GM19455 (cell line): ENCODE results near the gene RS1.

Source experiments
- ATAC-seq: cut with Tn5 transposase; IDR thresholded peaks from one replicate; pipeline ENCODE4 v1.9.1; 2021; ENCODE audit not compliant: unreplicated experiment

The RS1 gene

DNA sequence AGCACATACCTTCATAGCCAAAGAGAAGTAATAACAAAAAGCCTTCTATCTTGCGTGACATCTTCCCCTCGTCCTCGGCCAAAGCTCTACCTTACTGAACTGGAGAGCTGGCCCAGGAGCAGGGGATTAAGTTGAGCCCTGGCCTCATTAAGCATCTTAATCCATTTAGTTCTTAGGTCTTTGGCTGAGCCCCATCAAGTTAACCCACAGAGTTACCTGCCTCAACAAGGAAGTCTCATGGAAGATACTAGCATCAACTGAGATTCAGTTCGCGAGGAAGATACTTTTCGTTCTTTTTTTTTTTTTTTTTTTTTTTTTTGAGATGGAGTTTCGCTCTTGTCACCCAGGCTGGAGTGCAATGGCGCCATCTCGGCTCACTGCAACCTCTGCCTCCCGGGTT lies at the start of gene RS1:
RS1 (minus strand) TSS at position 101 of the 400 bp plus-strand sequence; CDS start at position 61, 40 bp downstream.
- ATAC-seq: no peak

DNA sequence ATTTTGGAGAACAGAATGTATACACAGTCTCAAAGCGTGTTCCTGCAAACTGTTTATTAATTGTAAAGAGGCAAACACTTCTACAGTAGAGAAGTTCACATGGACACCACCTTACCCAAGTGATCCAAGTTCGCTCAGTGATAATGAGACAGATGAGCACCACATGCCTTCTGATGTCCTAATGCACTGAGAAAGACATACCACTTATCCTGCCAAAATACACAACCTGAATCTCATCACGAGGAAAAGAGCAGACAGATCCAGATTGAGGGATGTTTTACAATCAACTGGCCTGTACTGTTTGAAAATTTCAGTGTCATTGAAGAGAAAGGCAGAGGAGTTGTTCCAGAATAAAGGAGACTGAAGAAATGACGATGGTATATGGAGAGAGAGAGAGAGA lies 47.9 kb upstream of the RS1 start:
- no peak for ATAC-seq

DNA sequence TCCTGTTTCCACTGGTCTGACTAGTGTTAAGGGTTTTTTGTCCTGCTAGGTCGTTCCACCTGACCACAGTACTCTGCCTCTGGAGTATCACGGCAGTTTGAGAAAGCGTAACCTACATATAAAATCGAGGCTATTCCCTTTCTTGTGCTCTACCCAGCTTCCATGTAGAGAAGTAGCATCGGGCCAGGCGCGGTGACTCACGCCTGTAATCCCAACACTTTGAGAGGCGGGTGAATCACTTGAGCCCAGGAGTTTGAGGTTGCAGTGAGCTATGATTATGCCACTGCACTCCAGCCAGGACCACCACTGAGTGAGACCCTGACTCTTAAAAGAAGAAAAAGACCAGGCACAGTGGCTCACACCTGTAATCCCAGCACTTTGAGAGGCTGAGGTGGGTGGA lies 43.0 kb upstream of the RS1 start:
- no peak for ATAC-seq

DNA sequence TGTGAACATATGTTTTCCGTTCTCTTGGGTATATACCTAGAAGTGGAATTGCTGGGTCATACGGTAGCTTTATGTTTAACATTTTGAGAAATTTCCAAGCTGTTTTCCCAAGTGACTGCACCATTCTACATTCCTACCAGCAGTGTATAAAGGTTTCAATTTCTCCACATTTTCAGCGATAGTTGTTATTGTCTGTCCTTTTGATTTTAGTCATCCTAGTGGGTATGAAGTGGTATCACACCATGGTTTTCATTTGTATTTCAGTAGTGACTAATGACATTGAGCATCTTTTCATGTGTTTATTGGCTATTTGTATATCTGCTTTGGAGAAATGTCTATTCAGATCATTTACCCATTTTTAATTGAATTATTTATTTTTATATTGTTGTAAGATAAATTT lies 37.9 kb upstream of the RS1 start:
- no peak for ATAC-seq

DNA sequence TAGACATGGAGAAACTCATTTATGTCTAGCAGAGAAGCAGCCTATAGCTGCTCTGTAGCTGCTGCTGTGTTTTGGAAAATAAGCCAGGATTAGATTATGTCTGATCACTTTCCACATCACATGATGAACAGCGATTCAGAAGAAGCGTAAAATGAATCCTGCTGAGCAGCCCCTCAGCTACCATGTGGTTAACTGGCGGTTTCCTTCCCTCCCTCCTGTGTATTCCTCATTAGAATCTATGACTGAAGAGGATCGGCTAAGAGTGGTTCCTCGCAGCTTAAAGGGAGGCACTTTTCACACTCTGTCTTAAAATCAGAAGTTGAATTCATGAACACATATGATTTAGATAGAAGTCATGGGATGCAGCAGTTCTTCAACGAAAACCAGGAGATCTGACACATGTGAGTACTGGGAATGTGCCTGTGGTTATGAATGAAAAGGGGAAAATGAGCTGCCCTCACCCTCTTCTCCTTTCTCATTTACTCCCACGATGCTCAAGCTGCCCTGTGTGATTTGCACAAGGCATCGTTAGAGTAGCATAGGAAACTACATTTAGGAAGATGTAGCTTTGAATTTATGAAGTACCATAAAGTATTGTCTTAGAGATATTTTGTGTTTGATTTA lies 35.6 kb upstream of the RS1 start, which contains the start of gene PPEF1:
PPEF1 (plus strand) TSS at position 220 of the 624 bp plus-strand sequence; CDS start at position 356, 136 bp downstream.
- ATAC-seq: no peak

DNA sequence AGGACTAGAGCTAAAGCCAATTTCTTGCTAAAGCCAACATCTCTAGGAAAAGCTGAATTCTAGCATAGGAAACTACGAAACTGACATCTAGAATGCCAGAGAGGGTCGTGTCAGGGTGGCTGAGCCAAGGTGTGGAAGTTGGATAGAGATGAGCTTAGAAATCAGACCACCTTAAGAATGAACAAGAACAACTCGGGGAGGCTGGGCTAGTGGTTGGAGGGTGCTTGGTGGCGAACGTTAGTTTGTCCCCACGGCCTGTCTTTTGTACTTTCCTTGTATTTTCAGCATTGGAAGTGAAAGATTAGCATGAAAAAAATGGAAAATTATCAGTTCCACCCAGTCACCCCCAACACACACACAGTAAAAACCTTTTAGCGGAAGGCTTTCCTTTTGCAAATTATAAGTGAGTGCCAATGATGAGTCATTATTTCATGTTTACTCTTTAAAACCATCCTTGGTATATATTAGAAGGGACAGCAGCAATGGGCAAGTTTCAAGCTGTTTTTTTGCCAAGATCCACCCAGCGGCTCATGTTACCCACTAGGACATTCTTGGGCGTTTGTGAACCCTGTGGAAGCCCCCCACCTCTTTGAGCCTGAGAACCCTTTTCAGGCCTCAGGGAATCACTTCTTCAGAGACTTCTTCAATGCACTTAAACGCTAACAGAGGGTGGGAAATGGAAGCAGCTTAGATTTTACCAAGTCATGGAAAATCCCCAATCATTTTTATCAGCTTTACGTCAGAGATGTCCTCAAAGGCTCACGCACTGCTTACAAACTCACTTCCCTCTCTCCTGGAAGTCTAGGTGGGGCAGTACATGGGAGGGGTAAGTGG lies 30.7 kb upstream of the RS1 start:
- ATAC-seq: no peak

DNA sequence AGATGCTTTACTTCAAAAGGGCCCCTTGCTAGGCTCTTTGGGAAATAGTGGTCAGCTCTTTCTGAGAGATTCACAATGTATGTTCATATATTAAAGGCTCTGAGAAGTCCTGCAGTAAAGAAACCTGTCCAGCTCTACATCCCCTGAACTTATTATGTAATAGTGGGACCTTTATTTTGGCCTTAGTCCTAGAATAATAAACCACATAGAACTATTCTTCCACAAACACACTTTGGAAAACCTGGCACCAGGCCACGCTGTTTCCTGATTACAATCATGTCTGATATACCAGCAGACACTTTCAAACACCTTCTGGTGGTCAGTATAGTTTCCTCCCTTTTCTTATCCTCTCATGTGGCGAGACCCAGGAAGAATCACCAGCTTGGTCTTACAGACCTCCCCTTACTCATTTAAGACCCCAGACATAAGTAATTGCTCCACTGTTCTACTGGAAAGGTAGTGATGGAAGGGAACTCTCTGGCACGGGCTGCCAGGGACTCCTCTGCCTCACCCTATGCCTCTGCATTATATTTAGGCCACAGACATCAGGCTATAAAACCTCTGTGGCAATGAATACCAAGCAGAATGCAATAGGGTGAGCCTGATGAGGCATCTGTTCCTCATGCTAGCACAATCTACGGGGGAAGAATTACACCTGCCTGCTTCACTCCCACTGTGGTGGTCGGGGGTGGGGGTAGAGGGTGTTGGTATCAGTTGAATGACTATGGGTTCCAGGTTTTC lies 29.9 kb upstream of the RS1 start:
- no peak for ATAC-seq

DNA sequence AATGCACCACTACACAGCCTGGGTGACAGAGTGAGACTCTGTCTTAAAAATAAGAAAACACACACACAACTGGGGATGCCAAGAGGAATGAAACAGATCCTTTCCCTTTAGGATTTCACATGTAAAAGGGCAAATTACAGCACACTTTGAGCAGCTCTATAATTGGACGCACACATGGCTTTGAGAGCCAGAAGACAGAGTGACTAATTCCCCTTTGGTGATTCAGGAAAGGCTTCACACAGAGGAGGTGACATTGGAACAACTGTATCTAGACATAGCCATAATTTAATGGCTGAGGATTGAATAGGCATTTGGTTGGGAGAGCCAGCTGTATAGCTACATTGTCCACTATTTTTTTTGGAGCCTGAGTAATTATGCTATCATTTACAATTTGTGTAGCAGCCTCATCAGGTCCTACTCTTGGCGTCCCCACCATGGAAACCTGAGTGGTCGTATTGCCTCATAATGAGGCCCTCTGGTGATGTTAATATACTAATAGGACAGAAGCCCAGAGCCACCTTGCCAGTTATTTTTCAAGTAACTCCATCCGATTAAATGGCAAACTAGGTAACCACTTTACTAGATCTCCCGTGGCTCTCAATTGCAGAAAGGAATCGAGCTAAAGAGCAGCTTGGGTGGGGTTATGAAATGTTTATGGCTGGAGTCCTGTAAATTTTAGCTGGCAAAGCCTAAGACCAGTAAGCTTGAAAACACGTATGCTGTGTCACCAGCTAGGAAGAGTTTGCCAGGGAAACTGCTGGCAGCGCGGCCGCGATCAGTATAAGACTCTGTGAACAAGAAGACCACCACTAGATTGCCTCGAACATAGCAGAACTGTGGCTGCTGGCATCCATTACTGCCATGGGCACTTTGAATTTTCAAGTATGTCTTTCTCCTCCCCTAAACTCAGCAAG lies 27.1 kb upstream of the RS1 start:
- no peak for ATAC-seq

DNA sequence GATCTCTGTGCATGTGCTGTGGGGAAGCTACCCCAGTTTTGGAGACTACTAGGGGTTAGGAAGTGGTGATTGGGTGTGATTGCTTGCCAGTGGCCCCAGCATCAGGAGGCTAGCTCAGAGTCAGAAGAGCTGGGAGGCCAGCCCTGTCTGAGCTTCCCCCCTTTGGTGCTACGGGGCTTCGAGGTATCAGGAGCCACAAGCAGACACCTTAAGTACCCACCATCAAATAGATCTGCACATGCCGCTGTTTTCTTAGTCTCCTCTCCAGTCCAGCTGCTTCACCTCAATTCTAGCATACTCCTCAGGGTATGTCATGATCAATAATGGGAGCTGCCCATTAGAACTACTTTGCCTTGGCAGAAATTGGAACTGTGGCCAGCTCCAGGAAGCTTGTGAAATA lies 24.7 kb upstream of the RS1 start:
- no peak for ATAC-seq

DNA sequence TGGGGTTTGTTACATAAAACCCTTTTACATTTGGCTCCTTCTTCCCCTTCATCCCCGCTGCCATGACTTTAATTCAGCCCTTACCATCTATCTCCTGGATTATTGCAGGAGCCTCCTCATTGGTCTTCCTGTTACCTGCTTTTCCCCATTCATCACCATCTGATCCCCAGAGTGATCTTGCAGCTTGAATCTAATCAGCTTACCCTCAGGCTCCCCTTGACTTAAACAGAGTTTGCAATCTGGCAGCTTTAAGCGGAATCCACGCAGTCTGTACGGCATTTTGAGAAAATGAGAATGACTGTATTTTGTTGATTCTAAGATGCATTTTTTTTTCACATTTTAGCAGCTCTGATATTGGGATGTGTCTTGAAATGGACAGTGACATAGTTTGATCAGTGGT lies 20.6 kb upstream of the RS1 start:
- no peak for ATAC-seq

DNA sequence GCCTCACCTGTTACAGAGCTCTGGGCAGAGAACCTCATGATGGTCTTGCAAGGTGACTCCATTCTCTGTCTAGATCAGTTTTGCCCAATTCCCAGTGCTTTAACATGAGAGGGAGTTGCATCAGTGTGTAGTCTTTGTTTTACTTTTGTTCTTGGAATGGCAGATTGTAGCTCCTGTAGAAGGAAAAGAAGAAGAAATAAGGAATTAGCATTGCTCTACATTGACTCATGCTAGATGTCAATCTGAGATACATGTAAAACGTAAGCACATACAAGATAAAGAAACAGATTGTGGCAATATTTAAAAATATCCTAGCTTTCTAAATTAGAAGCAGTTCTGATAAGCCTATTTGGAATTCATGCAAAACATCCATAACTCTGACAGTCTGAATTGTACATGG lies 19.5 kb upstream of the RS1 start:
- no peak for ATAC-seq

DNA sequence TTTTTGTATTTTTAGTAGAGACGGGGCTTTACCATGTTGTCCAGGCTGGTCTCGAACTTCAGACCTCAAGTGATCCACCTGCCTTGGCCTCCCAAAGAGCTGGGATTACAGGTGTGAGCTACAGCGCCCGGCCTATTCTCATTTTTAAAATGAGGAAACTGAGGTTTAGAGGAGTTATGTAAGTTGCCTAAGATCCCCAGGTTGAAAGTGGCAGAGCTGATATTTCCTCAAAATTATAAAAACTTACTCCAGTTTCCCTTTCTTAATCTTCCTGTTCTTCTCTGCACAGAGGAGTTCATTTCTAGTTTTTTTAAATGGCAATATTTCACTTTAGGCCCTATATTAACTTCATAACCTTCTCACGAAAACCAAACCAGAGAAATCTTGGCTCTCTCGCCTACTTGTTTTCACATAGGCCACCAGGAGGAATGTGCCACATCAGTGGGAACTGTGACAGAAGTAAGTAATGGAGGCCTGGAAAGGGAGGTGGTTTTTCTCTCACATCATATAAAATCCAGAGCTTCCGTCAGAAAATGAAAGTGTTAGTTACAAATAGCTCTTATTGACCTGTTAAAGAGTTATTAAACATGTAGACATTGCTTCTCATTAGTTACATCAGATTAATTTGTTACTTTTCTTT lies 16.1 kb upstream of the RS1 start:
- no peak for ATAC-seq

DNA sequence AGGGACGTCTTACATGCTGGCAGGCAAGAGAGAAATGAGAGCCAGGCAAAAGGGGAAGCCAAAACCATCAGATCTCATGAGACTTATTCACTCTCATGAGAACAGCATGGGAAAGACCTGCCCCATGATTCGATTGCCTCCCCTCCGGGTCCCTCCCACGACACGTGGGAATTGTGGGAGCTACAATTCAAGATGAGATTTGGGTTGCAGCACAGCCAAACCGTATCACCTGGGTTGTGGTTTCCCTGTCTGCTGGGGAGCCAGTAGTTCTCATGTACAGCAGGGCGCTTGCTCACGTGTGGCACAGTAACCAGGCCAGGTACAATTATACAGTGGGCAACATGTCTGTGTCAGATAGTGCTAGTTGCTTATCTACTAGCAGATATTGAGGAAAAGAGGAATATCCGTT lies 11.1 kb upstream of the RS1 start:
- ATAC-seq: no peak

DNA sequence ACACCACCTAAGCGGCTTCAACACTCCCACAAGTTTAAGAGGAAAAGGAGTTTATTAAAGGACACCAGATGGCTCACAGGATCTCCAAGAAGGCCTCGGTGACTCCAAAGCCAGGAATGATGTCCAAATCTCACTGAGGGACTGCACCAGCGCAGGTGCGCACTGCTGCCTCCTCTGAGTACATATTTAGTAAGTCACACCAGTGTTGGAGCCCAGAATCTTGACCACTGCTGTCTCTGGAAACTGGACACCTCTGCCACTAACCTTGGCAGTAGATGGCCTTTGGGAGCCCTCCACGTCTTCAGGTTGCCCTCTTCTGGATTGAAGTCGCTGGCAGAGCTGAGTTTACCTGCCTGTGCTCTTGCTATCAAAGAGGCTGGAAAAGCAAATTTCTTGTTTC lies 10.1 kb upstream of the RS1 start:
- ATAC-seq: no peak

DNA sequence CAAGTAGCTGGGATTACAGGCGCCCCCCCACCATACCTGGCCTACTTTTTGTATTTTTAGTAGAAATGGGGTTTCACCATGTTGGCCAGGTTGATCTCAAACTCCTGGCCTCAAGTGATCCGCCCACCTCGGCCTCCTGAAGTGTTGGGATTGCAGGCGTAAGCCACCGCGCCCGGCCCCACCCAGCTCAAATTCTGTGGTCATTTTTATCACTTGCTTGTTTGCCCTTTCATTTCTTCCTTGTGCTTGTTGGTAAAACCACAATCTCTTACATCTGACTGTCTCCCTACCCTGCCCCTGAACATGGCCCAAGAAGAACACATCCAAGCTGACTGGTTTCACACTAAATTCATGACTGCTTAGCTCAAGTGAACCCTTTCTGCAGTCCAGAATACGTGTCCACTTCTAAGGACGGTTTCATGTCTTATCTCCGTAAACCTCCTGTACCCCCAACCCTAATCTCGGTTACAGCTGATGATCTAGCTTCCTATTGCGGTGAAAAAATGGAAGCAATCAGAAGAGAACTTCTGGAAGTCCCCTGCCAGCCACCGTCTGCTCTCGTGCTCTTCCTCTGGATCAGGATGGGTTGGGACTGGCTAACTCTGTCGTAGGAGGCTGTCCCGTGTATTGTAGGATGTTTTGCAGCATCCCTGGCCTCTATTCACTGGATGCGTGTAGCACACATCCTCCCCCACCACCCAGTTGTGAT lies 5.4 kb upstream of the RS1 start:
- ATAC-seq: no peak

DNA sequence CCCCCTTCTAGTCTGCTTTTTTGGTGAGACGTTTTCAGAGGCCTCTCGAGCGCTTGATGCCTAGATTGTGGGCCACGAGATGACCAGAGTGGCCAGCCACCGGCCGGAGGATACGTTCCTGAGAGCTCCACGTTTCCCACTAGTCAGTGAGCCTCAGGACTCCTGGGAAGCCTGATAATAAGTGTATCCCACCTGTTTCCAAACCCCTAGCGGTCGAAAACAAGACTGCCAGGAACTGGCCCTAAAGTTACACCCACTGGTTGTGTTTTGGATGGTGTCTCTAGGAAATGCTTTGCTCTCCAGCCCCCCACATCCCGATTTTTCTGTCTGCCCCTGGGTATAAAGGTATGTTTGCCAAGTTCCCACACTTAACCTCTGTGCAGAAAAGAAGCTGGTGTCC lies 4.6 kb upstream of the RS1 start:
- ATAC-seq: no peak

DNA sequence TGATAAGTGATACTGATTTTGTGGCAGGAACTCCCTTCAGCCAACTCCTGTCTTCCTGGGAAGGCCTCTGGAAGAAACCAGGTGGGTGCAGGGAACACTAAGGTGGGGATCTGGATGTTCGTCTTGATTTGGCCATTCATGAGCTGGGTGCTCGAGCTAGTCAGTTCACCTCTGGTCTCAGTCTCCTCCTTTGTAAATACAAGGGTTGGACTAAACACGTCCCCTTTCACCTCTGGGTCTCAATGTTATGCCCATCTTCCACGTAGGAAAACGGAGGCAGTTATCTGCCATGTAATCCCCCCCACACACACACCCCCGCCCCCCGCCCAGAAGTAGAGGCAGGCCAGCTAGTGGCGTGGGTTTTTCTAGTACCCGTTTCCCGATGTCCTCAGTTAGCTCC lies 4.1 kb upstream of the RS1 start:
- no peak for ATAC-seq

DNA sequence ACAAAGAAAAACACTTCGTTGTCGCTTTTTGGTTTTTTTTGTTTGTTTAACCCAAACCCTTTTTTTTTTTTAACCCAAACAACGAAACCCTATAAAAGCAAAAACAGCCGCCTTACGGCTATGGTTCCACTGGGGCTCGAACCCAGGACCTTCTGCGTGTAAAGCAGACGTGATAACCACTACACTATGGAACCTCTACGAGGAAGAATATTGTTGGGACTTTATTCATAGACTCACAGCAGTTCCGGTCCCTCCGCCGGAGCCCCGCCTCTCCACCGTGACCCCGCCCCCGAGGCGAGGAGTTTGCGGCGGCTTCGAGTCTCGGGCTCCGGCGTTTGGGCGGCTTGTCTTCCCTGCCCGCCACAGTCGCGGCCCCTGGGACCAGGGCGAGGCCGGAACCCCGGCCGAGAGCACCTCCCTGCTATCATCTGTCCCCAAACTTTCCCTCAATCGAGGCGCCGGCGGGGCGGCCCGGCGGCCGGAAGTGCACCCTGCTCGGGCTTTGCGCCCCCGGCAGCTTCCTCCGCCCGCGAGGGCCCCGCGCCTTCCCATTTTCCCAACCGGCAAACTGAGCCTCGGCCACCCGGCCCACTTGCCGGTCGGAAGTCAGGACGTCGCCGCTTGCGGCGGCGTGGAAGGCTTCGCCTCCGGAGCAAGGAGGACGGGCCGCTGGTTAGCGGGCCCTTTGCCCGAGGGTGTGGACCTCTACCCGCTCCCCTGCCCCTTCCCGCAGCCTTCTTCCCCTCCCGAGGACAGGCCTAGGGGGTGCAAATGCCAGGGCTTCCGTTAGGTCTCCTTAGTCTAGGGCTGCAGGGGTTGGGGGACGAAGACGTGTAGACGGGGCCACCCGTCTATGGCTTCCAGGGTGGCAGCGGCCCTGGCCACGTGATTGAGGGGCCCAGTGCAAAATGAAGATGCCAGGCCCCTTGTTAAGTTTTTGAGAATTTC lies 3.2 kb upstream of the RS1 start:
- ATAC-seq: peak; percentile 84

DNA sequence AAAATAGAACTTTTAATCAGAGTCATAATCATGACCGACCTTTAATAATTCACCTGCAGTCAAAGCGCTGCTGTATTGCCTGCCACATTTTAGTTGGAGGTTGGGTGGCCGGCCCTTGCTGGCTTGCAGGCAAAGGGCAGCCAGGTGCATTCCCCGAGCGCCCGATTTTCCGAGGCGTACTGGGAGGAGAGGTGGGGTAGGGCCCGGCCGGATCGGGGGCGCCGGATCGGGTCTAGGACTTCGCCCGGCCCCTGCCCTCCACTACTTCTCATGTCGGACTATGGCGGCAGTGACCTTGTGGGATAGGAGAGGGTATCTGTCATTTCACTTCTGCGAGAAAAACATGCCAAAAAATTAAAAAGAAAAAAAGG lies 2.5 kb upstream of the RS1 start:
- ATAC-seq: peak; percentile 43
